ENCODE measurements around the gene ARHGAP25. TPM values are rescaled to one million over a fixed set of nuclear protein-coding genes. Genes with fewer than 3 reads are reported as not detected.

ARHGAP25 gene
- polyA plus RNA-seq, 3 donors: 20.8 to 56.8 (median 36.3) TPM

GRCh38 chr2:68838641-68839040, 104.0 kb downstream of the ARHGAP25 start:
- Histone ChIP-seq H3K4me1 (ENCODE audit: control insufficient read depth in 1 of 2, insufficient read depth in 2 of 2, low read length in 2 of 2) (peaks cover 37 to 43% of the 10 kb centered on the region in 2 donors), H3K27ac (ENCODE audit: low read depth in 1 of 2, low read length in 2 of 2) (no peak overlapping the region), H3K9ac (ENCODE audit: insufficient read depth, low read length, poor library complexity, severe bottlenecking) (no peak overlapping the region), H4K20me1 (ENCODE audit: insufficient read depth, low read length) (no peaks in the 10 kb centered on the region), H3K79me2 (ENCODE audit: insufficient read depth, low read length) (no peaks in the 10 kb centered on the region), H3K4me3 (replicated peaks in 1 of 3; ENCODE audit: low read depth in 2 of 3, low read length in 3 of 3) (no peak overlapping the region), H3K36me3 (replicated peaks in 1 of 2; ENCODE audit: control insufficient read depth in 1 of 2, insufficient read depth in 2 of 2, low read length in 2 of 2) (no peaks in the 10 kb centered on the region), H2AFZ (ENCODE audit: insufficient read depth, low read depth, low read length, poor library complexity, severe bottlenecking) (no peak overlapping the region), H3K4me2 (replicated peaks; ENCODE audit: extremely low read depth, low read length, poor library complexity, severe bottlenecking) (no peak overlapping the region), H3K27me3 (ENCODE audit: control insufficient read depth in 2 of 2, insufficient read depth in 2 of 2, low read length in 2 of 2) (no peaks in the 10 kb centered on the region), H3K9me3 (replicated peaks in 1 of 2; ENCODE audit: control insufficient read depth in 1 of 2, insufficient read depth in 1 of 2, low read length in 2 of 2) (peaks cover 0 to 3% of the 10 kb centered on the region in 2 donors)
- TF ChIP-seq CTCF (IDR thresholded peaks at IDR 0.05): no peak
- Mint-ChIP-seq H3K4me1 (peaks cover 39% of the 10 kb centered on the region), H3K4me3 (no peak overlapping the region), H3K27me3 (ENCODE audit: low read depth in 3 of 3) (no peaks in the 10 kb centered on the region), H3K27ac (peak overlapping the region in 4 of 7 donors; percentile 21 to 63 (median 48)), H3K36me3 (no peaks in the 10 kb centered on the region), H3K9me3 (peaks cover 0 to 6% (median 0%) of the 10 kb centered on the region in 7 donors)
- intact Hi-C loops (cut with micrococcal nuclease): loop anchor here (5.0 kb wide), 4 partner anchors 69 to 91 kb away; no protein-coding TSS in a partner anchor
- WGBS (ENCODE audit: insufficient coverage): 86% methylated on average over 2 of the region's 10 CpGs
- no peak for DNase-seq

GRCh38 chr2:68839260-68839833, 104.7 kb downstream of the ARHGAP25 start:
- peaks cover 0 to 6% (median 0%) of the 10 kb centered on the region in 7 donors for H3K9me3 Mint-ChIP-seq
- intact Hi-C loops (cut with micrococcal nuclease): loop anchor here (5.0 kb wide), 4 partner anchors 68 to 92 kb away; no protein-coding TSS in a partner anchor
- Histone ChIP-seq H3K79me2 (ENCODE audit: insufficient read depth, low read length) (no peaks in the 10 kb centered on the region), H3K4me3 (replicated peaks in 1 of 3; ENCODE audit: low read depth in 2 of 3, low read length in 3 of 3) (no peak overlapping the region), H3K27me3 (ENCODE audit: control insufficient read depth in 2 of 2, insufficient read depth in 2 of 2, low read length in 2 of 2) (no peaks in the 10 kb centered on the region), H4K20me1 (ENCODE audit: insufficient read depth, low read length) (no peaks in the 10 kb centered on the region), H3K36me3 (replicated peaks in 1 of 2; ENCODE audit: control insufficient read depth in 1 of 2, insufficient read depth in 2 of 2, low read length in 2 of 2) (no peaks in the 10 kb centered on the region), H3K4me2 (replicated peaks; ENCODE audit: extremely low read depth, low read length, poor library complexity, severe bottlenecking) (no peak overlapping the region), H3K4me1 (ENCODE audit: control insufficient read depth in 1 of 2, insufficient read depth in 2 of 2, low read length in 2 of 2) (peaks cover 30 to 36% of the 10 kb centered on the region in 2 donors), H2AFZ (ENCODE audit: insufficient read depth, low read depth, low read length, poor library complexity, severe bottlenecking) (no peak overlapping the region), H3K9me3 (replicated peaks in 1 of 2; ENCODE audit: control insufficient read depth in 1 of 2, insufficient read depth in 1 of 2, low read length in 2 of 2) (peaks cover 0 to 3% of the 10 kb centered on the region in 2 donors), H3K9ac (ENCODE audit: insufficient read depth, low read length, poor library complexity, severe bottlenecking) (no peak overlapping the region), H3K27ac (ENCODE audit: low read depth in 1 of 2, low read length in 2 of 2) (no peak overlapping the region)
- H3K36me3 Mint-ChIP-seq: no peaks in the 10 kb centered on the region
- TF ChIP-seq CTCF (IDR thresholded peaks at IDR 0.05): peak; percentile 83
- peaks cover 33% of the 10 kb centered on the region for H3K4me1 Mint-ChIP-seq
- H3K27me3 Mint-ChIP-seq (ENCODE audit: low read depth in 3 of 3): no peaks in the 10 kb centered on the region
- no peak overlapping the region for H3K4me3 Mint-ChIP-seq
- WGBS (ENCODE audit: insufficient coverage): no CpG with 5 or more reads among the region's 2 CpGs
- peak; percentile 23 to 54 (median 54) for DNase-seq
- H3K27ac Mint-ChIP-seq: peak overlapping the region in 3 of 7 donors; percentile 21 to 63 (median 25)

All from CD14-positive monocyte (primary cell).